Stimulated activated memory B cell treated with anti-CD40 and anti-IgM and Interleukin-4, amounts not matched to agents 10 μg/mL and 1 μg/mL and 100 μg/mL, for 72 hours (primary cell): ENCODE data around the gene THEM4.

Experiments
- ATAC-seq: fragments of 150-1000 bp; cut with Tn5 transposase; 2 replicates; pipeline ENCODE4 v1.10.0; 2021
- H3K27ac Mint-ChIP-seq: one replicate; pipeline ENCODE4 v1.8.0; 2022; ENCODE audit warnings: mild to moderate bottlenecking, mixed read lengths
- H3K27me3 Mint-ChIP-seq: one replicate; pipeline ENCODE4 v1.8.0; 2022; ENCODE audit warnings: mixed read lengths
- H3K36me3 Mint-ChIP-seq: one replicate; pipeline ENCODE4 v1.8.0; 2022; ENCODE audit warnings: mixed read lengths
- H3K4me1 Mint-ChIP-seq: one replicate; pipeline ENCODE4 v1.8.0; 2022; ENCODE audit warnings: mixed read lengths
- H3K4me3 Mint-ChIP-seq: one replicate; pipeline ENCODE4 v1.8.0; 2022; ENCODE audit warnings: mild to moderate bottlenecking, moderate library complexity, mixed read lengths
- H3K9me3 Mint-ChIP-seq: one replicate; pipeline ENCODE4 v1.8.0; 2022; ENCODE audit warnings: mixed read lengths

Gene THEM4

GRCh38 chr1:151940541-151940940 lies 31.2 kb upstream of the THEM4 start:
- H3K27ac Mint-ChIP-seq, result peak overlapping the region; percentile 45
- H3K36me3 Mint-ChIP-seq, result no peaks in the 10 kb centered on the region
- no peak for ATAC-seq
- no peaks in the 10 kb centered on the region for H3K9me3 Mint-ChIP-seq
- H3K4me1 Mint-ChIP-seq, result peaks cover 10% of the 10 kb centered on the region
- no peaks in the 10 kb centered on the region for H3K27me3 Mint-ChIP-seq
- no peak overlapping the region for H3K4me3 Mint-ChIP-seq

- ATAC-seq, result no peak
- Mint-ChIP-seq H3K27me3 (no peaks in the 10 kb centered on the region), H3K4me3 (no peak overlapping the region), H3K4me1 (peaks cover 7% of the 10 kb centered on the region), H3K36me3 (no peaks in the 10 kb centered on the region), H3K9me3 (no peaks in the 10 kb centered on the region), H3K27ac (no peak overlapping the region)
Observed at GRCh38 chr1:151939779-151940178, 30.5 kb upstream of the THEM4 start.

- Mint-ChIP-seq H3K27me3 (no peaks in the 10 kb centered on the region), H3K27ac (no peak overlapping the region), H3K4me1 (peaks cover 10% of the 10 kb centered on the region), H3K36me3 (no peaks in the 10 kb centered on the region), H3K4me3 (no peak overlapping the region), H3K9me3 (no peaks in the 10 kb centered on the region)
- ATAC-seq, result no peak
Observed at GRCh38 chr1:151939141-151939540, 29.8 kb upstream of the THEM4 start.

GRCh38 chr1:151936653-151937052 lies 27.3 kb upstream of the THEM4 start:
- no peaks in the 10 kb centered on the region for H3K9me3 Mint-ChIP-seq
- H3K27ac Mint-ChIP-seq, result no peak overlapping the region
- no peaks in the 10 kb centered on the region for H3K27me3 Mint-ChIP-seq
- ATAC-seq, result no peak
- peaks cover 15% of the 10 kb centered on the region for H3K4me1 Mint-ChIP-seq
- no peak overlapping the region for H3K4me3 Mint-ChIP-seq
- H3K36me3 Mint-ChIP-seq, result no peaks in the 10 kb centered on the region

GRCh38 chr1:151935894-151936602 lies 26.7 kb upstream of the THEM4 start:
- ATAC-seq, result no peak
- Mint-ChIP-seq H3K4me3 (no peak overlapping the region), H3K36me3 (no peaks in the 10 kb centered on the region), H3K27me3 (no peaks in the 10 kb centered on the region), H3K9me3 (no peaks in the 10 kb centered on the region), H3K4me1 (peaks cover 10% of the 10 kb centered on the region), H3K27ac (no peak overlapping the region)

GRCh38 chr1:151935154-151935553 lies 25.8 kb upstream of the THEM4 start:
- H3K36me3 Mint-ChIP-seq, result no peaks in the 10 kb centered on the region
- no peak overlapping the region for H3K4me3 Mint-ChIP-seq
- no peak for ATAC-seq
- no peak overlapping the region for H3K27ac Mint-ChIP-seq
- no peaks in the 10 kb centered on the region for H3K9me3 Mint-ChIP-seq
- peaks cover 8% of the 10 kb centered on the region for H3K4me1 Mint-ChIP-seq
- no peaks in the 10 kb centered on the region for H3K27me3 Mint-ChIP-seq

- Mint-ChIP-seq H3K27ac (no peak overlapping the region), H3K9me3 (no peaks in the 10 kb centered on the region), H3K27me3 (no peaks in the 10 kb centered on the region), H3K4me1 (peaks cover 8% of the 10 kb centered on the region), H3K36me3 (no peaks in the 10 kb centered on the region), H3K4me3 (no peak overlapping the region)
- peak; percentile 79 for ATAC-seq
Observed at GRCh38 chr1:151934048-151934493, 24.8 kb upstream of the THEM4 start.

GRCh38 chr1:151924691-151925587 lies 15.6 kb upstream of the THEM4 start:
- H3K9me3 Mint-ChIP-seq, result no peaks in the 10 kb centered on the region
- H3K36me3 Mint-ChIP-seq, result no peaks in the 10 kb centered on the region
- no peaks in the 10 kb centered on the region for H3K27me3 Mint-ChIP-seq
- peaks cover 46% of the 10 kb centered on the region for H3K4me1 Mint-ChIP-seq
- no peak overlapping the region for H3K4me3 Mint-ChIP-seq
- no peak for ATAC-seq
- H3K27ac Mint-ChIP-seq, result peak overlapping the region; percentile 75

GRCh38 chr1:151923422-151923821 lies 14.1 kb upstream of the THEM4 start:
- no peak for ATAC-seq

GRCh38 chr1:151920149-151920548 lies 10.8 kb upstream of the THEM4 start:
- H3K27ac Mint-ChIP-seq, result peak overlapping the region; percentile 92
- H3K4me3 Mint-ChIP-seq, result no peak overlapping the region
- ATAC-seq, result peak; percentile 75
- peaks cover 43% of the 10 kb centered on the region for H3K4me1 Mint-ChIP-seq
- no peaks in the 10 kb centered on the region for H3K36me3 Mint-ChIP-seq
- H3K27me3 Mint-ChIP-seq, result no peaks in the 10 kb centered on the region
- H3K9me3 Mint-ChIP-seq, result no peaks in the 10 kb centered on the region

More at GRCh38 chr1:151923422-151923821, 14.1 kb upstream of the THEM4 start:
- H3K4me3 Mint-ChIP-seq, result no peak overlapping the region
- peaks cover 54% of the 10 kb centered on the region for H3K4me1 Mint-ChIP-seq
- H3K36me3 Mint-ChIP-seq, result no peaks in the 10 kb centered on the region
- no peaks in the 10 kb centered on the region for H3K27me3 Mint-ChIP-seq
- peak overlapping the region; percentile 92 for H3K27ac Mint-ChIP-seq
- no peaks in the 10 kb centered on the region for H3K9me3 Mint-ChIP-seq

GRCh38 chr1:151918819-151919610 lies 9.7 kb upstream of the THEM4 start:
- Mint-ChIP-seq H3K27me3 (no peaks in the 10 kb centered on the region), H3K4me1 (peaks cover 39% of the 10 kb centered on the region), H3K27ac (peak overlapping the region; percentile 92), H3K36me3 (no peaks in the 10 kb centered on the region), H3K4me3 (no peak overlapping the region), H3K9me3 (no peaks in the 10 kb centered on the region)
- ATAC-seq, result no peak

- H3K36me3 Mint-ChIP-seq, result no peaks in the 10 kb centered on the region
- H3K4me3 Mint-ChIP-seq, result no peak overlapping the region
- no peak overlapping the region for H3K27ac Mint-ChIP-seq
- peaks cover 39% of the 10 kb centered on the region for H3K4me1 Mint-ChIP-seq
- H3K9me3 Mint-ChIP-seq, result no peaks in the 10 kb centered on the region
- H3K27me3 Mint-ChIP-seq, result no peaks in the 10 kb centered on the region
- ATAC-seq, result no peak
Observed at GRCh38 chr1:151918156-151918555, 8.8 kb upstream of the THEM4 start.

GRCh38 chr1:151916726-151917370 lies 7.5 kb upstream of the THEM4 start:
- peaks cover 26% of the 10 kb centered on the region for H3K4me1 Mint-ChIP-seq
- H3K27me3 Mint-ChIP-seq, result no peaks in the 10 kb centered on the region
- ATAC-seq, result no peak
- H3K36me3 Mint-ChIP-seq, result no peaks in the 10 kb centered on the region
- H3K4me3 Mint-ChIP-seq, result no peak overlapping the region
- H3K9me3 Mint-ChIP-seq, result no peaks in the 10 kb centered on the region
- H3K27ac Mint-ChIP-seq, result no peak overlapping the region

GRCh38 chr1:151915061-151915686 lies 5.9 kb upstream of the THEM4 start:
- peaks cover 10% of the 10 kb centered on the region for H3K4me1 Mint-ChIP-seq
- no peaks in the 10 kb centered on the region for H3K27me3 Mint-ChIP-seq
- no peak for ATAC-seq
- H3K4me3 Mint-ChIP-seq, result no peak overlapping the region
- H3K9me3 Mint-ChIP-seq, result no peaks in the 10 kb centered on the region
- no peak overlapping the region for H3K27ac Mint-ChIP-seq
- no peaks in the 10 kb centered on the region for H3K36me3 Mint-ChIP-seq
